K562 (cell line): Measurements from ENCODE around the gene LMO7. TPM values are rescaled to one million over a fixed set of nuclear protein-coding genes. Genes with fewer than 3 reads are reported as not detected.

Experiments
- ATAC-seq: fragments of 200-7000 bp; cut with Tn5 transposase; 3 replicates; pipeline ENCODE4 v1.9.1; 2020; ENCODE audit warnings: moderate library complexity
- BruUV-seq: library from RNA; stranded (reverse); fragments of 400-500 nt; replicated peaks from 2 replicates; lab custom pipeline; 2021; lab: Mats Ljungman, UMichigan
- CTCF ChIA-PET: fragments of 300-600 bp; formaldehyde crosslinking; extraction: SDS; loops from one replicate; lab custom pipeline; 2021; ENCODE audit warnings: low intra/inter-chr PET ratio; lab: Yijun Ruan, JAX
- POLR2A ChIA-PET: fragments of 300-600, 350-650 bp; sonication (Branson Sonifier 250); formaldehyde crosslinking; extraction: SDS; loops from one replicate; lab custom pipeline; 2021; ENCODE audit warnings: antibody characterized with exemption, inconsistent platforms; lab: Yijun Ruan, JAX
- DNase-seq, 4 experiments: peaks; one replicate each; pipeline versions ENCODE4 v3.0.0 to v3.0.0-alpha.2; 2011 to 2018; ENCODE audit warnings: low spot score in 3 of 4, mixed read lengths in 3 of 4; ENCODE audit errors: extremely low read depth in 1 of 4
- FAIRE-seq: peaks from 2 replicates; lab custom pipeline; 2011; peaks lifted over from hg19 to GRCh38; lab: Jason Lieb, UNC
- H2AFZ ChIP-seq: 2 replicates; pipeline ENCODE4 v1.6.0; 2011; ENCODE audit warnings: low read depth, low read length, control low read depth, inconsistent platforms
- H3K27ac ChIP-seq: fragments of 200-600 bp; 3 replicates; pipeline ENCODE4 v1.8.0; 2011; ENCODE audit warnings: low read depth, mild to moderate bottlenecking, control low read depth, inconsistent platforms, low read length, moderate library complexity, mixed read lengths; ENCODE audit errors: extremely low read depth
- H3K27me3 ChIP-seq, 2 experiments: fragments of 300-600 bp in 1 of 2; 2 replicates in 1 of 2; 3 replicates in 1 of 2; pipeline versions ENCODE4 v1.6.0 to v1.8.0; 2011; ENCODE audit warnings: inconsistent platforms in 2 of 2, low read length in 2 of 2, mild to moderate bottlenecking in 1 of 2, mixed read lengths in 1 of 2, moderate library complexity in 1 of 2; ENCODE audit not compliant: control insufficient read depth in 2 of 2, insufficient read depth in 2 of 2
- H3K36me3 ChIP-seq: fragments of 300-600 bp; 3 replicates; pipeline ENCODE4 v1.8.0; 2011; ENCODE audit warnings: mild to moderate bottlenecking, low read length, inconsistent platforms; ENCODE audit not compliant: control insufficient read depth, insufficient read depth
- H3K4me1 ChIP-seq, 2 experiments: fragments of 200-600 bp in 1 of 2; replicated peaks in 1 of 2; 2 replicates in 1 of 2; 3 replicates in 1 of 2; pipeline versions ENCODE4 v1.5.1 to v1.8.0; 2011; ENCODE audit warnings: inconsistent platforms in 2 of 2, low read length in 2 of 2, mild to moderate bottlenecking in 1 of 2, mixed read lengths in 1 of 2, moderate library complexity in 1 of 2; ENCODE audit not compliant: control insufficient read depth in 2 of 2, insufficient read depth in 2 of 2
- H3K4me2 ChIP-seq: 2 replicates; pipeline ENCODE4 v1.6.1; 2011; ENCODE audit warnings: low read length, control low read depth, inconsistent platforms, mixed read lengths; ENCODE audit not compliant: insufficient read depth
- H3K4me3 ChIP-seq: fragments of 200-600 bp; sonication (generic), shearing (Covaris generic); 2 replicates; pipeline ENCODE4 v1.5.1; 2016; ENCODE audit warnings: control low read depth, inconsistent platforms
- H3K79me2 ChIP-seq: fragments of 200-600 bp; 3 replicates; pipeline ENCODE4 v1.8.0; 2011; ENCODE audit warnings: low read length, inconsistent platforms; ENCODE audit not compliant: control insufficient read depth, insufficient read depth
- H3K9ac ChIP-seq, 2 experiments: 2 replicates each; pipeline versions ENCODE4 v1.6.0 to v1.6.1; 2011; ENCODE audit warnings: low read depth in 2 of 2, low read length in 2 of 2, control low read depth in 1 of 2, inconsistent platforms in 1 of 2, mild to moderate bottlenecking in 1 of 2, mixed read lengths in 1 of 2; ENCODE audit not compliant: insufficient read depth in 1 of 2
- H3K9me1 ChIP-seq: one replicate; pipeline ENCODE4 v1.6.0; 2011; ENCODE audit warnings: inconsistent platforms, mild to moderate bottlenecking, low read length, moderate library complexity; ENCODE audit not compliant: control insufficient read depth, insufficient read depth
- H3K9me3 ChIP-seq: replicated peaks from 2 replicates; pipeline ENCODE4 v1.5.1; 2011; ENCODE audit warnings: low read depth, low read length, inconsistent platforms; ENCODE audit not compliant: control insufficient read depth, insufficient read depth
- H4K20me1 ChIP-seq: replicated peaks from 2 replicates; pipeline ENCODE4 v1.6.1; 2011; ENCODE audit warnings: low read length, inconsistent platforms, mixed read lengths; ENCODE audit not compliant: control insufficient read depth, insufficient read depth
- CBX1 ChIP-seq: sonication (generic); IDR thresholded peaks from 2 replicates; pipeline ENCODE4 v1.6.1; 2016; ENCODE audit warnings: antibody characterized with exemption, low read depth, mild to moderate bottlenecking
- CBX3 ChIP-seq, 2 experiments: IDR thresholded peaks; 1 replicate in 1 of 2; 2 replicates in 1 of 2; pipeline ENCODE4 v1.6.1; 2012; ENCODE audit warnings: inconsistent platforms in 2 of 2, low read length in 2 of 2, borderline replicate concordance in 1 of 2, control low read depth in 1 of 2
- ETV1 ChIP-seq: fragments of 450-650 bp; conservative IDR thresholded peaks from 2 replicates; pipeline ENCODE4 v1.6.1; 2016; ENCODE audit warnings: missing genetic modification characterization, control low read depth, low read depth, missing compliant biosample characterization
- FOXJ3 ChIP-seq: sonication (generic); formaldehyde crosslinking; IDR thresholded peaks from 2 replicates; pipeline ENCODE4 v1.4.0; 2020; ENCODE audit warnings: mild to moderate bottlenecking, missing genetic modification reagents
- FOXM1 ChIP-seq, 2 experiments: fragments of 450-650 bp in 1 of 2; sonication (generic) in 1 of 2; formaldehyde crosslinking in 1 of 2; IDR thresholded peaks; 2 replicates each; pipeline versions ENCODE4 v1.6.1 to v1.9.0; 2017 to 2022; ENCODE audit warnings: low read depth in 2 of 2, mild to moderate bottlenecking in 2 of 2, missing genetic modification reagents in 1 of 2, moderate library complexity in 1 of 2
- MTA2 ChIP-seq: fragments of 450-650 bp; IDR thresholded peaks from 2 replicates; pipeline ENCODE4 v1.6.1; 2016; ENCODE audit warnings: low read depth
- MXI1 ChIP-seq: IDR thresholded peaks from 2 replicates; pipeline ENCODE4 v1.6.1; 2011; ENCODE audit warnings: low read depth, mild to moderate bottlenecking, improper control_type of control experiment, low read length
- NFATC3 ChIP-seq: fragments of 450-650 bp; IDR thresholded peaks from 2 replicates; pipeline ENCODE4 v1.6.1; 2017; ENCODE audit warnings: mild to moderate bottlenecking
- RBM22 ChIP-seq: fragments of 200-400 bp; formaldehyde crosslinking; IDR thresholded peaks from 2 replicates; pipeline ENCODE4 v1.6.1; 2018; ENCODE audit warnings: low read length, low read depth; ENCODE audit not compliant: poor library complexity, severe bottlenecking
- SRSF1 ChIP-seq: fragments of 200-400 bp; formaldehyde crosslinking; IDR thresholded peaks from 2 replicates; pipeline ENCODE4 v1.6.1; 2017; ENCODE audit warnings: mild to moderate bottlenecking, low read depth, low read length, moderate library complexity
- XRCC3 ChIP-seq: fragments of 450-650 bp; IDR thresholded peaks from 2 replicates; pipeline ENCODE4 v1.6.1; 2017; ENCODE audit warnings: mild to moderate bottlenecking, moderate library complexity
- ZNF140 ChIP-seq: fragments of 250-450 bp; sonication (Bioruptor Pico); IDR thresholded peaks from 2 replicates; pipeline ENCODE4 v1.8.0; 2021; ENCODE audit warnings: moderate library complexity, mild to moderate bottlenecking, inconsistent platforms
- in situ Hi-C: fragments of 300-500 bp; cut with MboI; formaldehyde crosslinking; loops from 4 replicates; pipeline ENCODE4 v1.15.0; 2018; ENCODE audit warnings: inconsistent platforms, mixed read lengths
- intact Hi-C: fragments of 100-400 bp; cut with micrococcal nuclease; formaldehyde crosslinking; loops from 2 replicates; pipeline ENCODE4 v1.14.2; 2022
- polyA plus RNA-seq, 8 experiments: library from polyadenylated mRNA; depleted of rRNA in 4 of 8; stranded (reverse) in 5 of 8; unstranded in 3 of 8; fragments of >200 nt; fragmentation: Nextera tagmentation in 2 of 8; fragmentation: Illumina TruSeq in 1 of 8; extraction: Ambion mirVana in 2 of 8; extraction: Trizol in 1 of 8; gene quantifications; 2 replicates each; pipeline versions ENCODE4 v1.2.1 to v1.2.3, GENCODE V29; 2011 to 2014; ENCODE audit warnings: inconsistent platforms in 1 of 8, missing spikeins in 1 of 8
- total RNA-seq, 7 experiments: library from RNA; depleted of rRNA in 6 of 7; stranded (reverse); fragments of >200 nt in 6 of 7; fragmentation: Illumina TruSeq in 2 of 7; extraction: Trizol in 2 of 7; gene quantifications; 2 replicates each; pipeline versions ENCODE4 v1.2.1 to v1.2.3, GENCODE V29; 2011 to 2021; ENCODE audit warnings: low replicate concordance in 1 of 7
- TF ChIP-seq, protein P1 (sequence below): fragments of 450-650 bp; IDR thresholded peaks from 2 replicates; pipeline ENCODE4 v1.6.1; 2017; ENCODE audit warnings: antibody characterized with exemption, mild to moderate bottlenecking
- TF ChIP-seq, protein P2 (sequence below): fragments of 200-800 bp; sonication (Bioruptor generic); IDR thresholded peaks from 2 replicates; pipeline ENCODE4 v1.6.1; 2017; ENCODE audit warnings: missing genetic modification characterization, missing compliant biosample characterization
- TF ChIP-seq, protein P3 (sequence below): IDR thresholded peaks from 2 replicates; pipeline ENCODE4 v1.6.1; 2011; ENCODE audit not compliant: insufficient read length; ENCODE audit errors: extremely low read depth
- TF ChIP-seq, protein P4 (sequence below): fragments of 450-650 bp; conservative IDR thresholded peaks from 2 replicates; pipeline ENCODE4 v1.6.1; 2016; ENCODE audit warnings: missing genetic modification characterization, low read depth, mild to moderate bottlenecking, control low read depth, missing compliant biosample characterization

Gene LMO7
- total and polyA plus RNA-seq, 9 of the 15 experiments (the other 6 are each of a cell fraction or from before 2014, with no cell fraction given): 0.42 to 4.3 (median 1.7) TPM

DNA sequence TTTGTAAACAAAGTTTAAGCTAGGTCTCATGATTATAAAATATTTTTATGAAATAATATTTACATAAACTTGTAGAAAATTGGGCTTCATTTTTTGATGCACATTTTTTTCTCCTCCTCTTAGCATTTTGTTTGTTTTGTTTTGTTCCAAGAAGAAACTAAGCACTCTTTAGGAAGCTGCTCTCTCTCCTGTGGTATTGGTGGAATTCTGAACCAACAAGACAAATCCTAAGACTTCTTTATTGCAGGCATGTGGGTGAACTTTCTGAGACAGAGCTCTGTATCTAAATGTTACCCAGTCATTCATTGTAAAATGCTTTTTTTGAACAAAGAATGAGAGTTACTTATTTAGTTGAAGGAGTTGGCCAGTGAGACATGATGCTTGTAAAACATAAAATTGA is 39.3 kb downstream of the LMO7 start:
- Histone ChIP-seq H3K36me3 (no peaks in the 10 kb centered on the region), H3K9me3 (no peaks in the 10 kb centered on the region), H3K27ac (no peak overlapping the region), H3K9me1 (no peaks in the 10 kb centered on the region), H3K4me3 (no peak overlapping the region), H4K20me1 (no peaks in the 10 kb centered on the region), H3K27me3 (no peaks in the 10 kb centered on the region), H3K4me1 (no peaks in the 10 kb centered on the region), H3K79me2 (no peaks in the 10 kb centered on the region), H2AFZ (no peak overlapping the region), H3K9ac (no peak overlapping the region), H3K4me2 (no peak overlapping the region)
- FAIRE-seq: no peak
- intact Hi-C loops: no loop called here
- in situ Hi-C loops: loop anchor here (25.0 kb wide), 1 partner anchor 1237 kb away; no protein-coding TSS in a partner anchor
- BruUV-seq: no TSS peak
- ATAC-seq: no peak
- ChIA-PET POLR2A (no interaction called here), CTCF (no interaction called here)
- DNase-seq: no peak
- TF ChIP-seq XRCC3: no peak
- no peak for TF ChIP-seq MXI1
- no peak for TF ChIP-seq MTA2
- TF ChIP-seq CBX1: no peak
- TF ChIP-seq SRSF1: no peak
- TF ChIP-seq ZNF140 (CRISPR knock-in tag): no peak
- TF ChIP-seq NFATC3: no peak
- no peak for TF ChIP-seq FOXJ3 (CRISPR knock-in tag)
- TF ChIP-seq CBX3 (IDR thresholded peaks at IDR 0.05; ENCODE audit: borderline replicate concordance in 1 of 2, low read length in 2 of 2): no peak
- no peak for TF ChIP-seq FOXM1 (IDR thresholded peaks at IDR 0.05; ENCODE audit: low read depth)
- TF ChIP-seq FOXM1 (CRISPR knock-in tag; IDR thresholded peaks at IDR 0.05; ENCODE audit: low read depth): no peak
- no peak for TF ChIP-seq ETV1
- TF ChIP-seq, protein P1, sequence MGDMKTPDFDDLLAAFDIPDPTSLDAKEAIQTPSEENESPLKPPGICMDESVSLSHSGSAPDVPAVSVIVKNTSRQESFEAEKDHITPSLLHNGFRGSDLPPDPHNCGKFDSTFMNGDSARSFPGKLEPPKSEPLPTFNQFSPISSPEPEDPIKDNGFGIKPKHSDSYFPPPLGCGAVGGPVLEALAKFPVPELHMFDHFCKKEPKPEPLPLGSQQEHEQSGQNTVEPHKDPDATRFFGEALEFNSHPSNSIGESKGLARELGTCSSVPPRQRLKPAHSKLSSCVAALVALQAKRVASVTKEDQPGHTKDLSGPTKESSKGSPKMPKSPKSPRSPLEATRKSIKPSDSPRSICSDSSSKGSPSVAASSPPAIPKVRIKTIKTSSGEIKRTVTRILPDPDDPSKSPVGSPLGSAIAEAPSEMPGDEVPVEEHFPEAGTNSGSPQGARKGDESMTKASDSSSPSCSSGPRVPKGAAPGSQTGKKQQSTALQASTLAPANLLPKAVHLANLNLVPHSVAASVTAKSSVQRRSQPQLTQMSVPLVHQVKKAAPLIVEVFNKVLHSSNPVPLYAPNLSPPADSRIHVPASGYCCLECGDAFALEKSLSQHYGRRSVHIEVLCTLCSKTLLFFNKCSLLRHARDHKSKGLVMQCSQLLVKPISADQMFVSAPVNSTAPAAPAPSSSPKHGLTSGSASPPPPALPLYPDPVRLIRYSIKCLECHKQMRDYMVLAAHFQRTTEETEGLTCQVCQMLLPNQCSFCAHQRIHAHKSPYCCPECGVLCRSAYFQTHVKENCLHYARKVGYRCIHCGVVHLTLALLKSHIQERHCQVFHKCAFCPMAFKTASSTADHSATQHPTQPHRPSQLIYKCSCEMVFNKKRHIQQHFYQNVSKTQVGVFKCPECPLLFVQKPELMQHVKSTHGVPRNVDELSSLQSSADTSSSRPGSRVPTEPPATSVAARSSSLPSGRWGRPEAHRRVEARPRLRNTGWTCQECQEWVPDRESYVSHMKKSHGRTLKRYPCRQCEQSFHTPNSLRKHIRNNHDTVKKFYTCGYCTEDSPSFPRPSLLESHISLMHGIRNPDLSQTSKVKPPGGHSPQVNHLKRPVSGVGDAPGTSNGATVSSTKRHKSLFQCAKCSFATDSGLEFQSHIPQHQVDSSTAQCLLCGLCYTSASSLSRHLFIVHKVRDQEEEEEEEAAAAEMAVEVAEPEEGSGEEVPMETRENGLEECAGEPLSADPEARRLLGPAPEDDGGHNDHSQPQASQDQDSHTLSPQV: no peak
- no peak for TF ChIP-seq RBM22
- TF ChIP-seq, protein P2, sequence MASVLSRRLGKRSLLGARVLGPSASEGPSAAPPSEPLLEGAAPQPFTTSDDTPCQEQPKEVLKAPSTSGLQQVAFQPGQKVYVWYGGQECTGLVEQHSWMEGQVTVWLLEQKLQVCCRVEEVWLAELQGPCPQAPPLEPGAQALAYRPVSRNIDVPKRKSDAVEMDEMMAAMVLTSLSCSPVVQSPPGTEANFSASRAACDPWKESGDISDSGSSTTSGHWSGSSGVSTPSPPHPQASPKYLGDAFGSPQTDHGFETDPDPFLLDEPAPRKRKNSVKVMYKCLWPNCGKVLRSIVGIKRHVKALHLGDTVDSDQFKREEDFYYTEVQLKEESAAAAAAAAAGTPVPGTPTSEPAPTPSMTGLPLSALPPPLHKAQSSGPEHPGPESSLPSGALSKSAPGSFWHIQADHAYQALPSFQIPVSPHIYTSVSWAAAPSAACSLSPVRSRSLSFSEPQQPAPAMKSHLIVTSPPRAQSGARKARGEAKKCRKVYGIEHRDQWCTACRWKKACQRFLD (CRISPR knock-in tag): no peak
- TF ChIP-seq, protein P3, sequence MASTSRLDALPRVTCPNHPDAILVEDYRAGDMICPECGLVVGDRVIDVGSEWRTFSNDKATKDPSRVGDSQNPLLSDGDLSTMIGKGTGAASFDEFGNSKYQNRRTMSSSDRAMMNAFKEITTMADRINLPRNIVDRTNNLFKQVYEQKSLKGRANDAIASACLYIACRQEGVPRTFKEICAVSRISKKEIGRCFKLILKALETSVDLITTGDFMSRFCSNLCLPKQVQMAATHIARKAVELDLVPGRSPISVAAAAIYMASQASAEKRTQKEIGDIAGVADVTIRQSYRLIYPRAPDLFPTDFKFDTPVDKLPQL: no peak
- TF ChIP-seq, protein P4, sequence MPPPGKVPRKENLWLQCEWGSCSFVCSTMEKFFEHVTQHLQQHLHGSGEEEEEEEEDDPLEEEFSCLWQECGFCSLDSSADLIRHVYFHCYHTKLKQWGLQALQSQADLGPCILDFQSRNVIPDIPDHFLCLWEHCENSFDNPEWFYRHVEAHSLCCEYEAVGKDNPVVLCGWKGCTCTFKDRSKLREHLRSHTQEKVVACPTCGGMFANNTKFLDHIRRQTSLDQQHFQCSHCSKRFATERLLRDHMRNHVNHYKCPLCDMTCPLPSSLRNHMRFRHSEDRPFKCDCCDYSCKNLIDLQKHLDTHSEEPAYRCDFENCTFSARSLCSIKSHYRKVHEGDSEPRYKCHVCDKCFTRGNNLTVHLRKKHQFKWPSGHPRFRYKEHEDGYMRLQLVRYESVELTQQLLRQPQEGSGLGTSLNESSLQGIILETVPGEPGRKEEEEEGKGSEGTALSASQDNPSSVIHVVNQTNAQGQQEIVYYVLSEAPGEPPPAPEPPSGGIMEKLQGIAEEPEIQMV (tag): no peak
